OCI-LY1 (cell line): ENCODE data around the gene PTPRT.

Experiments
- EZH2 ChIP-seq: fragments of 200-600 bp; sonication (generic), shearing (Covaris generic); IDR thresholded peaks from 2 replicates; pipeline ENCODE4 v1.8.0; 2017; ENCODE audit warnings: borderline replicate concordance, mixed run types, mild to moderate bottlenecking, antibody characterized with exemption, low read length, moderate library complexity, mixed read lengths
- TF ChIP-seq, protein P1 (sequence below): fragments of 200-600 bp; sonication (generic), shearing (Covaris generic); IDR thresholded peaks from 2 replicates; pipeline ENCODE4 v1.5.1; 2017; ENCODE audit warnings: mild to moderate bottlenecking, antibody characterized with exemption, low read length, moderate library complexity, mixed read lengths

DNA sequence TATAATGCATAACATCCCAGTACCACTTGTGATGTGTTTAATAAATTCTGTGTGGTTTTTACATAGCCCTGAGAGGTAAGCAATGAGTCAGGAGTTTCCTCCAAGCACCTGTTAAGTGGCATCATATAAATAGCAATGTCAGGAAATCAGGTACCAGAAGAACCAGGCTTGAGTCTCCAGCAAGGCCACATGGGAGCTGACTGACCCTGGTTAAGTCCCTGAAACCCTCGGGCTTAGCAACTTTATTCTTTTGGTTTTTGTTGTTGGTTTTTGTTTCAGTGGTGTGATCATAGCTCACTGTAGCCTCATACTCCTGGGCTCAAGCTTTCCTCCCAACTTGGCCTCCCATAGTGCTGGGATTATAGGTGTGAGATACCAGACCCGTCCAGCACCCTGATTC is 70.0 kb downstream of the PTPRT start:
- no peak for TF ChIP-seq EZH2
- TF ChIP-seq, protein P1, sequence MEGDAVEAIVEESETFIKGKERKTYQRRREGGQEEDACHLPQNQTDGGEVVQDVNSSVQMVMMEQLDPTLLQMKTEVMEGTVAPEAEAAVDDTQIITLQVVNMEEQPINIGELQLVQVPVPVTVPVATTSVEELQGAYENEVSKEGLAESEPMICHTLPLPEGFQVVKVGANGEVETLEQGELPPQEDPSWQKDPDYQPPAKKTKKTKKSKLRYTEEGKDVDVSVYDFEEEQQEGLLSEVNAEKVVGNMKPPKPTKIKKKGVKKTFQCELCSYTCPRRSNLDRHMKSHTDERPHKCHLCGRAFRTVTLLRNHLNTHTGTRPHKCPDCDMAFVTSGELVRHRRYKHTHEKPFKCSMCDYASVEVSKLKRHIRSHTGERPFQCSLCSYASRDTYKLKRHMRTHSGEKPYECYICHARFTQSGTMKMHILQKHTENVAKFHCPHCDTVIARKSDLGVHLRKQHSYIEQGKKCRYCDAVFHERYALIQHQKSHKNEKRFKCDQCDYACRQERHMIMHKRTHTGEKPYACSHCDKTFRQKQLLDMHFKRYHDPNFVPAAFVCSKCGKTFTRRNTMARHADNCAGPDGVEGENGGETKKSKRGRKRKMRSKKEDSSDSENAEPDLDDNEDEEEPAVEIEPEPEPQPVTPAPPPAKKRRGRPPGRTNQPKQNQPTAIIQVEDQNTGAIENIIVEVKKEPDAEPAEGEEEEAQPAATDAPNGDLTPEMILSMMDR, result no peak
